ENCODE data around the gene USO1. TPM values are rescaled to one million over a fixed set of nuclear protein-coding genes. Genes with fewer than 3 reads are reported as not detected.

The USO1 gene
- total and polyA plus RNA-seq, 2 of the 8 experiments (the other 6 are each of a cell fraction or from before 2014, with no cell fraction given) = 57.3 to 198 TPM

- Histone ChIP-seq H4K20me1 (replicated peaks in 1 of 2; ENCODE audit: control insufficient read depth in 1 of 2, insufficient read depth in 2 of 2, low read length in 2 of 2) (peaks cover 4% of the 10 kb centered on the region in 2 experiments), H2AFZ (ENCODE audit: low read length) (no peak overlapping the region), H3K4me1 (replicated peaks in 1 of 4; ENCODE audit: control insufficient read depth in 3 of 4, insufficient read depth in 4 of 4, low read length in 3 of 4) (no peaks in the 10 kb centered on the region), H2BK20ac (ENCODE audit: low read length) (no peak overlapping the region), H3K27me3 (replicated peaks in 1 of 4; ENCODE audit: control insufficient read depth in 3 of 4, extremely low read depth in 1 of 4, insufficient read depth in 3 of 4, low read length in 3 of 4) (no peaks in the 10 kb centered on the region), H3K4me3 (ENCODE audit: extremely low read depth in 1 of 4, insufficient read depth in 2 of 4, low read depth in 3 of 4, low read length in 4 of 4) (no peak overlapping the region), H3K36me3 (ENCODE audit: control insufficient read depth in 2 of 4, insufficient read depth in 4 of 4, low read length in 3 of 4) (peaks cover 0 to 3% (median 0%) of the 10 kb centered on the region in 4 experiments; a peak in 1 of 8 replicates), H3K23ac (ENCODE audit: insufficient read length) (no peak overlapping the region), H3K4ac (replicated peaks; ENCODE audit: insufficient read length, low read depth, low read length) (no peak overlapping the region), H2BK15ac (ENCODE audit: low read length) (no peak overlapping the region), H2BK5ac (ENCODE audit: low read depth, low read length) (no peak overlapping the region), H2AK5ac (ENCODE audit: low read depth, low read length) (no peak overlapping the region), H3K9me3 (ENCODE audit: insufficient read depth in 2 of 2, low read depth in 1 of 2, low read length in 1 of 2) (no peaks in the 10 kb centered on the region; a peak in 1 of 4 replicates), H3K18ac (ENCODE audit: extremely low read depth, low read length) (no peak overlapping the region), H4K8ac (ENCODE audit: extremely low read depth, insufficient read depth, low read length) (no peak overlapping the region), H2BK120ac (replicated peaks; ENCODE audit: low read depth, low read length) (no peak overlapping the region), H4K5ac (ENCODE audit: insufficient read length, low read depth, low read length) (no peak overlapping the region), H3K9ac (replicated peaks in 1 of 4; ENCODE audit: extremely low read depth in 1 of 4, low read depth in 3 of 4, low read length in 3 of 4) (no peak overlapping the region), H3K4me2 (ENCODE audit: insufficient read depth in 1 of 2, low read depth in 2 of 2, low read length in 2 of 2) (no peak overlapping the region), H3K79me1 (ENCODE audit: low read depth, low read length) (no peaks in the 10 kb centered on the region; the same call in 1 of the 2 replicates), H3K23me2 (ENCODE audit: low read depth, low read length) (no peaks in the 10 kb centered on the region), H3K27ac (ENCODE audit: low read depth, low read length) (no peak overlapping the region), H2BK12ac (ENCODE audit: low read depth, low read length) (no peak overlapping the region), H4K91ac (replicated peaks; ENCODE audit: insufficient read length, low read length) (no peak overlapping the region), H3K14ac (ENCODE audit: insufficient read length) (no peak overlapping the region), H3K79me2 (ENCODE audit: control insufficient read depth in 1 of 2, insufficient read depth in 2 of 2, low read length in 2 of 2) (peaks cover 10 to 88% of the 10 kb centered on the region in 2 experiments; a peak in 3 of 4 replicates), H3K56ac (replicated peaks; ENCODE audit: insufficient read length, low read depth, low read length) (no peak overlapping the region)
- DNase-seq (ENCODE audit: low read depth in 1 of 2, low spot score in 2 of 2) (no peak), FAIRE-seq (no peak)
- ChIA-PET POLR2A (ENCODE audit: partially characterized antibody) (interaction anchor here (2.6 kb wide), 1 partner anchor 11 kb away, joined by 16 read pairs; the partner anchor contains the start of gene USO1), CTCF (ENCODE audit: partially characterized antibody) (interaction anchor here (3.0 kb wide), 1 partner anchor 11 kb away, joined by 8 read pairs; the partner anchor contains the start of gene USO1)
- WGBS, 2 experiments (ENCODE audit: extremely low coverage in 1 of 2, insufficient coverage in 1 of 2, insufficient read length in 1 of 2, insufficient replicate concordance in 2 of 2, low coverage in 1 of 2, low lambda C conversion rate in 2 of 2, missing lambda C conversion rate in 1 of 2) = 95% methylated on average over 2 of the region's 2 CpGs; no CpG with 5 or more reads in 1 of the 2 experiments
- no peak for TF ChIP-seq ATF3 (IDR thresholded peaks at IDR 0.05; ENCODE audit: insufficient read depth, low read depth, low read length)
- no peak for TF ChIP-seq RAD21 (IDR thresholded peaks at IDR 0.05 in 1 of 2, conservative IDR thresholded peaks at IDR 0.05 in 1 of 2; ENCODE audit: low read depth in 2 of 2, low read length in 2 of 2)
- no peak for TF ChIP-seq POLR2AphosphoS5 (IDR thresholded peaks at IDR 0.05; ENCODE audit: low read depth, low read length)
- no peak for TF ChIP-seq KDM4A (IDR thresholded peaks at IDR 0.05; ENCODE audit: low read depth, low read length, severe bottlenecking)
- TF ChIP-seq SRF (IDR thresholded peaks at IDR 0.05; ENCODE audit: low read depth, low read length) = no peak
- no peak for TF ChIP-seq SIRT6 (IDR thresholded peaks at IDR 0.05; ENCODE audit: low read length)
- no peak for TF ChIP-seq RFX5 (IDR thresholded peaks at IDR 0.05; ENCODE audit: borderline replicate concordance, low read depth, low read length)
- no peak for TF ChIP-seq NRF1 (IDR thresholded peaks at IDR 0.05; ENCODE audit: low read depth, low read length)
- no peak for TF ChIP-seq GTF2F1 (IDR thresholded peaks at IDR 0.05; ENCODE audit: borderline replicate concordance, low read depth, low read length)
- no peak for TF ChIP-seq BRCA1 (IDR thresholded peaks at IDR 0.05; ENCODE audit: low read depth, low read length)
- TF ChIP-seq TCF12 (IDR thresholded peaks at IDR 0.05; ENCODE audit: low read depth, low read length) = no peak
- no peak for TF ChIP-seq BCL11A (IDR thresholded peaks at IDR 0.05; ENCODE audit: low read depth in 2 of 2, low read length in 2 of 2)
- no peak for TF ChIP-seq HDAC2 (IDR thresholded peaks at IDR 0.05; ENCODE audit: borderline replicate concordance in 1 of 2, low read depth in 2 of 2, low read length in 2 of 2)
Measured at GRCh38 chr4:75735525-75735924, 11.1 kb downstream of the USO1 start.
